Cerebellar cortex (tissue), 1 donor: Measurements from ENCODE around the gene CNGB1.
"Not testable (repeated sequence)": the region's sequence is repeated elsewhere in the genome, so short reads cannot be mapped to it uniquely, and the experiment has no call there.

Experiments used
- DNase-seq: peaks from one replicate; pipeline ENCODE4 v3.0.0-alpha.2; 2015; ENCODE audit warnings: low spot score

Gene CNGB1

GRCh38 chr16:57862698-57863433 lies 108.1 kb downstream of the CNGB1 start:
- no peak for DNase-seq

- DNase-seq, result no peak
Observed at GRCh38 chr16:57859331-57859730, 111.6 kb downstream of the CNGB1 start.

GRCh38 chr16:57858635-57859034 lies 112.3 kb downstream of the CNGB1 start:
- no peak for DNase-seq

- DNase-seq, result not testable (repeated sequence)
Observed at GRCh38 chr16:57857991-57858390, 112.9 kb downstream of the CNGB1 start.

GRCh38 chr16:57855188-57855587 lies 115.7 kb downstream of the CNGB1 start:
- DNase-seq, result no peak

GRCh38 chr16:57852189-57852588 lies 118.7 kb downstream of the CNGB1 start:
- DNase-seq, result no peak

- DNase-seq, result no peak
Observed at GRCh38 chr16:57848181-57848580, 122.7 kb downstream of the CNGB1 start.

- DNase-seq, result not testable (repeated sequence)
Observed at GRCh38 chr16:57846931-57847330, 124.0 kb downstream of the CNGB1 start.

GRCh38 chr16:57846078-57846697 lies 124.7 kb downstream of the CNGB1 start:
- no peak for DNase-seq

GRCh38 chr16:57845115-57845514 lies 125.8 kb downstream of the CNGB1 start:
- DNase-seq, result no peak

GRCh38 chr16:57844416-57845030 lies 126.4 kb downstream of the CNGB1 start:
- DNase-seq, result no peak

GRCh38 chr16:57843400-57843799 lies 127.5 kb downstream of the CNGB1 start:
- DNase-seq, result no peak

- DNase-seq, result no peak
Observed at GRCh38 chr16:57842601-57843000, 128.3 kb downstream of the CNGB1 start.

- DNase-seq, result no peak
Observed at GRCh38 chr16:57840833-57841232, 130.1 kb downstream of the CNGB1 start.

- DNase-seq, result no peak
Observed at GRCh38 chr16:57838161-57838560, 132.8 kb downstream of the CNGB1 start.

- no peak for DNase-seq
Observed at GRCh38 chr16:57837305-57838125, 133.4 kb downstream of the CNGB1 start.

GRCh38 chr16:57835439-57835838 lies 135.5 kb downstream of the CNGB1 start:
- not testable (repeated sequence) for DNase-seq

GRCh38 chr16:57834936-57835335 lies 136.0 kb downstream of the CNGB1 start:
- DNase-seq, result no peak
